ENCODE data around the gene ARL13B. TPM values are rescaled to one million over a fixed set of nuclear protein-coding genes. Genes with fewer than 3 reads are reported as not detected.

The ARL13B gene
- polyA plus RNA-seq, 1 of the 3 experiments (the other 2 are of a cell fraction) = 4.9 TPM

DNA sequence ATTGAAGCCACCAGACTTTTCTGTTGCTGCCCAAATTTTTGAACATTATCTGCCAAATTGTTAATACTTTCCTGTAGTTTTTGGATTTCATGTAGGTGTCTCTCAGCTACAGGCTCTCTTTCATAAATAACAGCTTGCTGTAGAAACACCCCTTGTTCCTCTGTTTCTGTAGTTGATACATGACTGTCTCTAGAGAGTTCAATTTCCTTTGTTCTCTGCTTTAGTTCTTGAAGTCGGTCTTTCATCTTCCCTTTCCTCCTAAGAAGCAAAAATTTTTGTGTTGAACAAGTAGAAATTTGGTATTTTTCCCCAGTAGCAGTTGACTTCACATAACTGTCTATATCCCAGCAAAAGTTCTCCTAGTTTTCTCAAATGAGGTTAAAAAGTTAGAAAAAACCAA, 35.1 kb downstream of the ARL13B start:
- Histone ChIP-seq H3K36me3 (replicated peaks in 1 of 2; ENCODE audit: control insufficient read depth in 1 of 2, insufficient read depth in 2 of 2, low read length in 1 of 2) (no peaks in the 10 kb centered on the region), H3K4me1 (ENCODE audit: control insufficient read depth in 1 of 2, insufficient read depth in 2 of 2, low read depth in 1 of 2, low read length in 1 of 2) (no peaks in the 10 kb centered on the region; a peak in 1 of 4 replicates), H2AFZ (ENCODE audit: low read depth) (no peak overlapping the region), H3F3A (replicated peaks; ENCODE audit: insufficient read depth) (no peaks in the 10 kb centered on the region), H3K27ac (ENCODE audit: low read depth in 2 of 2, low read length in 1 of 2) (no peak overlapping the region), H3K79me2 (ENCODE audit: insufficient read depth) (no peaks in the 10 kb centered on the region), H3K9me2 (no peaks in the 10 kb centered on the region), H3K27me3 (ENCODE audit: insufficient read depth) (no peaks in the 10 kb centered on the region), H3K9ac (no peak overlapping the region), H3K9me3 (no peaks in the 10 kb centered on the region), H4K20me1 (ENCODE audit: insufficient read depth) (no peaks in the 10 kb centered on the region), H3K4me3 (ENCODE audit: low read depth in 2 of 2, low read length in 1 of 2) (no peak overlapping the region), H3K4me2 (no peak overlapping the region)
- POLR2A ChIA-PET = no interaction called here
- TF ChIP-seq NFIC (IDR thresholded peaks at IDR 0.05; ENCODE audit: borderline replicate concordance) = no peak
- TF ChIP-seq, protein P1, sequence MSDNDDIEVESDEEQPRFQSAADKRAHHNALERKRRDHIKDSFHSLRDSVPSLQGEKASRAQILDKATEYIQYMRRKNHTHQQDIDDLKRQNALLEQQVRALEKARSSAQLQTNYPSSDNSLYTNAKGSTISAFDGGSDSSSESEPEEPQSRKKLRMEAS (IDR thresholded peaks at IDR 0.05; ENCODE audit: low read depth) = no peak
- no peak for TF ChIP-seq YY1 (IDR thresholded peaks at IDR 0.05; ENCODE audit: low read depth)
- no peak for TF ChIP-seq TAF1 (IDR thresholded peaks at IDR 0.05; ENCODE audit: borderline replicate concordance, low read depth, low read length)
- no peak for TF ChIP-seq TCF12 (IDR thresholded peaks at IDR 0.05)
- TF ChIP-seq, protein P2, sequence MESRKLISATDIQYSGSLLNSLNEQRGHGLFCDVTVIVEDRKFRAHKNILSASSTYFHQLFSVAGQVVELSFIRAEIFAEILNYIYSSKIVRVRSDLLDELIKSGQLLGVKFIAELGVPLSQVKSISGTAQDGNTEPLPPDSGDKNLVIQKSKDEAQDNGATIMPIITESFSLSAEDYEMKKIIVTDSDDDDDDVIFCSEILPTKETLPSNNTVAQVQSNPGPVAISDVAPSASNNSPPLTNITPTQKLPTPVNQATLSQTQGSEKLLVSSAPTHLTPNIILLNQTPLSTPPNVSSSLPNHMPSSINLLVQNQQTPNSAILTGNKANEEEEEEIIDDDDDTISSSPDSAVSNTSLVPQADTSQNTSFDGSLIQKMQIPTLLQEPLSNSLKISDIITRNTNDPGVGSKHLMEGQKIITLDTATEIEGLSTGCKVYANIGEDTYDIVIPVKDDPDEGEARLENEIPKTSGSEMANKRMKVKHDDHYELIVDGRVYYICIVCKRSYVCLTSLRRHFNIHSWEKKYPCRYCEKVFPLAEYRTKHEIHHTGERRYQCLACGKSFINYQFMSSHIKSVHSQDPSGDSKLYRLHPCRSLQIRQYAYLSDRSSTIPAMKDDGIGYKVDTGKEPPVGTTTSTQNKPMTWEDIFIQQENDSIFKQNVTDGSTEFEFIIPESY (IDR thresholded peaks at IDR 0.05; ENCODE audit: borderline replicate concordance, low read depth) = no peak
- TF ChIP-seq, protein P3, sequence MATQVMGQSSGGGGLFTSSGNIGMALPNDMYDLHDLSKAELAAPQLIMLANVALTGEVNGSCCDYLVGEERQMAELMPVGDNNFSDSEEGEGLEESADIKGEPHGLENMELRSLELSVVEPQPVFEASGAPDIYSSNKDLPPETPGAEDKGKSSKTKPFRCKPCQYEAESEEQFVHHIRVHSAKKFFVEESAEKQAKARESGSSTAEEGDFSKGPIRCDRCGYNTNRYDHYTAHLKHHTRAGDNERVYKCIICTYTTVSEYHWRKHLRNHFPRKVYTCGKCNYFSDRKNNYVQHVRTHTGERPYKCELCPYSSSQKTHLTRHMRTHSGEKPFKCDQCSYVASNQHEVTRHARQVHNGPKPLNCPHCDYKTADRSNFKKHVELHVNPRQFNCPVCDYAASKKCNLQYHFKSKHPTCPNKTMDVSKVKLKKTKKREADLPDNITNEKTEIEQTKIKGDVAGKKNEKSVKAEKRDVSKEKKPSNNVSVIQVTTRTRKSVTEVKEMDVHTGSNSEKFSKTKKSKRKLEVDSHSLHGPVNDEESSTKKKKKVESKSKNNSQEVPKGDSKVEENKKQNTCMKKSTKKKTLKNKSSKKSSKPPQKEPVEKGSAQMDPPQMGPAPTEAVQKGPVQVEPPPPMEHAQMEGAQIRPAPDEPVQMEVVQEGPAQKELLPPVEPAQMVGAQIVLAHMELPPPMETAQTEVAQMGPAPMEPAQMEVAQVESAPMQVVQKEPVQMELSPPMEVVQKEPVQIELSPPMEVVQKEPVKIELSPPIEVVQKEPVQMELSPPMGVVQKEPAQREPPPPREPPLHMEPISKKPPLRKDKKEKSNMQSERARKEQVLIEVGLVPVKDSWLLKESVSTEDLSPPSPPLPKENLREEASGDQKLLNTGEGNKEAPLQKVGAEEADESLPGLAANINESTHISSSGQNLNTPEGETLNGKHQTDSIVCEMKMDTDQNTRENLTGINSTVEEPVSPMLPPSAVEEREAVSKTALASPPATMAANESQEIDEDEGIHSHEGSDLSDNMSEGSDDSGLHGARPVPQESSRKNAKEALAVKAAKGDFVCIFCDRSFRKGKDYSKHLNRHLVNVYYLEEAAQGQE (IDR thresholded peaks at IDR 0.05; ENCODE audit: low read depth, low read length) = no peak
- no peak for TF ChIP-seq SIN3A (IDR thresholded peaks at IDR 0.05; ENCODE audit: borderline replicate concordance, low read depth, low read length)
- no peak for TF ChIP-seq FOXM1 (IDR thresholded peaks at IDR 0.05; ENCODE audit: low read depth)
- no peak for DNase-seq
- CTCF ChIA-PET = interaction anchor here (1.1 to 4.6 kb wide), 4 partner anchors 11 to 54 kb away, joined by 3 to 17 read pairs (median 3); no protein-coding TSS in a partner anchor
- 91% methylated on average over 1 of the region's 1 CpG for WGBS (ENCODE audit: low lambda C conversion rate)

DNA sequence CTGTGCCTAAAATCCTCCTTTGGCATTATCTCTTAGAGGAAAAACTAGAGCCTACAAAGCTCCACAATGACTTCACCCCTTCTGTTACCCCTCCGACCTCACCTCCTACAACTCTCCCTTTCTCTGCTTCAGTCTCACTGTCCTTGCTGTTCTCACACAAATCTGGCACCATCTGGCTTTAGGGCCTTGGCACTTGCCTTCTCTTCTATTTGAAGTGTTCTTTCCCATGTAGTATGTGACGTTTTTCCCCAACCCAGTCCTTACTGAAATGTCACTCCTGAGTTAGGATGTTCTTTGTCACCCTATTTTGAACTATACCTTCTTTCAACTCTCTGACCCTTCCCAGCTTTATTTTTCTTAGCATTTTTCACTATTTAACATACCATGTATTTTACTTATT, 39.7 kb downstream of the ARL13B start:
- DNase-seq = no peak
- H3K4me2 ChIP-seq = no peak overlapping the region
- H3K9me3 ChIP-seq = no peaks in the 10 kb centered on the region
- no peak overlapping the region for H2AFZ ChIP-seq (ENCODE audit: low read depth)
- POLR2A ChIA-PET = no interaction called here
- H3K4me3 ChIP-seq (ENCODE audit: low read depth in 2 of 2, low read length in 1 of 2) = no peak overlapping the region
- no peaks in the 10 kb centered on the region for H3K36me3 ChIP-seq (replicated peaks in 1 of 2; ENCODE audit: control insufficient read depth in 1 of 2, insufficient read depth in 2 of 2, low read length in 1 of 2)
- no peaks in the 10 kb centered on the region for H4K20me1 ChIP-seq (ENCODE audit: insufficient read depth)
- CTCF ChIA-PET = interaction anchor here (0.6 to 3.0 kb wide), 3 partner anchors 15 to 50 kb away, joined by 3 to 7 read pairs (median 4); no protein-coding TSS in a partner anchor
- no peaks in the 10 kb centered on the region for H3K9me2 ChIP-seq
- H3K27ac ChIP-seq (ENCODE audit: low read depth in 2 of 2, low read length in 1 of 2) = no peak overlapping the region
- TF ChIP-seq JUND (IDR thresholded peaks at IDR 0.05) (no peak), EZH2phosphoT487 (IDR thresholded peaks at IDR 0.05; ENCODE audit: borderline replicate concordance, low read depth) (no peak), EP300 (IDR thresholded peaks at IDR 0.05; ENCODE audit: borderline replicate concordance in 1 of 2, low read depth in 1 of 2, low read length in 1 of 2) (no peak), MXI1 (IDR thresholded peaks at IDR 0.05; ENCODE audit: low read depth, low read length) (no peak), TAF1 (IDR thresholded peaks at IDR 0.05; ENCODE audit: borderline replicate concordance, low read depth, low read length) (no peak), RFX5 (IDR thresholded peaks at IDR 0.05; ENCODE audit: low read length) (no peak), SIN3A (IDR thresholded peaks at IDR 0.05; ENCODE audit: borderline replicate concordance, low read depth, low read length) (no peak), NRF1 (IDR thresholded peaks at IDR 0.05; ENCODE audit: low read depth, low read length) (no peak), MEF2A (IDR thresholded peaks at IDR 0.05; ENCODE audit: borderline replicate concordance, low read depth) (no peak)
- TF ChIP-seq, protein P4, sequence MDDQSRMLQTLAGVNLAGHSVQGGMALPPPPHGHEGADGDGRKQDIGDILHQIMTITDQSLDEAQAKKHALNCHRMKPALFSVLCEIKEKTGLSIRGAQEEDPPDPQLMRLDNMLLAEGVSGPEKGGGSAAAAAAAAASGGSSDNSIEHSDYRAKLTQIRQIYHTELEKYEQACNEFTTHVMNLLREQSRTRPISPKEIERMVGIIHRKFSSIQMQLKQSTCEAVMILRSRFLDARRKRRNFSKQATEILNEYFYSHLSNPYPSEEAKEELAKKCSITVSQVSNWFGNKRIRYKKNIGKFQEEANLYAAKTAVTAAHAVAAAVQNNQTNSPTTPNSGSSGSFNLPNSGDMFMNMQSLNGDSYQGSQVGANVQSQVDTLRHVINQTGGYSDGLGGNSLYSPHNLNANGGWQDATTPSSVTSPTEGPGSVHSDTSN (IDR thresholded peaks at IDR 0.05) = no peak
- no peak overlapping the region for H3K9ac ChIP-seq
- no peaks in the 10 kb centered on the region for H3K4me1 ChIP-seq (ENCODE audit: control insufficient read depth in 1 of 2, insufficient read depth in 2 of 2, low read depth in 1 of 2, low read length in 1 of 2)
- WGBS (ENCODE audit: low lambda C conversion rate) = 87% methylated on average over 2 of the region's 2 CpGs
- H3K27me3 ChIP-seq (ENCODE audit: insufficient read depth) = no peaks in the 10 kb centered on the region
- H3K79me2 ChIP-seq (ENCODE audit: insufficient read depth) = no peaks in the 10 kb centered on the region
- H3F3A ChIP-seq (replicated peaks; ENCODE audit: insufficient read depth) = peaks cover 4% of the 10 kb centered on the region

Measured in SK-N-SH (cell line).